H54 (cell line): Measurements from ENCODE around the gene PCSK4.
"Not testable (repeated sequence)": the region's sequence is repeated elsewhere in the genome, so short reads cannot be mapped to it uniquely, and the experiment has no call there.

Experiments used
- DNase-seq: peaks from one replicate; pipeline ENCODE4 v3.0.0; 2011; ENCODE audit warnings: low spot score, mixed read lengths; ENCODE audit not compliant: insufficient read length
- FAIRE-seq: peaks from 3 replicates; lab custom pipeline; 2011; peaks lifted over from hg19 to GRCh38; lab: Jason Lieb, UNC
- POLR2A ChIP-seq: IDR thresholded peaks from 2 replicates; pipeline ENCODE4 v1.6.1; 2011; ENCODE audit warnings: low read depth, mild to moderate bottlenecking, low read length

The PCSK4 gene

GRCh38 chr19:1490311-1491113 lies at the start of gene PCSK4:
Gene PCSK4, minus strand, starts transcription at chr19:1490350. Its CDS starts 4 bp downstream, at chr19:1490346.
- DNase-seq, result peak; percentile 97
- TF ChIP-seq POLR2A, result peak; percentile 32; the same call in 1 of the 2 replicates

DNA sequence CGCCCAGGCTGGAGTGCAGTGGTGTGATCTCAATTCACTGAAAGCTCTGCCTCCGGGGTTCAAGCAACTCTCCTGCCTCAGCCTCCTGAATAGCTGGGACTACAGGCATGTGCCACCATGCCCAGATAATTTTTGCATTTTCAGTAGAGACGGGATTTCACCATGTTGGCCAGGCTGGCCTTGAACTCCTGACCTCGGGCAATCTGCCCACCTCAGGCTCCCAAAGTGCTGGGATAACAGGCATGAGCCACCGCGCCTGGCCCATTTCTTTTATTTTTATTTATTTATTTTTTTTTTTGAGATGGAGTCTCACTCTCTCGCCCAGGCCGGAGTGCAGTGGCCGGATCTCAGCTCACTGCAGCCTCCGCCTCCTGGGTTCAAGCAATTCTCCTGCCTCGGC lies 49.6 kb upstream of the PCSK4 start:
- not testable (repeated sequence) for DNase-seq, FAIRE-seq

More at GRCh38 chr19:1490311-1491113, at the start of gene PCSK4:
- peak; percentile 84 for FAIRE-seq

- FAIRE-seq (no peak), DNase-seq (no peak)
- no peak for TF ChIP-seq POLR2A
These were observed 48.8 kb upstream of the PCSK4 start for GRCh38 chr19:1538978-1539377.

DNA sequence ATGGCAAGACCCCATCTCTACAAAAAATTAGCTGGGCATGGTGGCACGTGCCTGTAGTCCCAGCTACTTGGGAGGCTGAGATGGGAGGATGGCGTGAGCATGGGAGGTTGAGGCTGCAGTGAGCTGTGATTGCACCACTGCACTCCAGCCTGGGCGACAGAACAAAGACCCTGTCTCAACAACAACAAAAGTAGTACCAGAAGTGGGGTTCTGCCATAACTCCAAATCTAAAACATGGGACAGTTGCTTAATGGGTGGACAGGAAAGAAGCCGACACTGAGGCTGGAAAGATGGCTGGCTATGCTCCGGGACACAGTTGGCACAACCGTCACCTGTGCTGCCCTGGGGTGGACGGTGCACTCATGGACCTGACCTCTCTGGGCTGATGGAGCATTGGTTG lies 45.5 kb upstream of the PCSK4 start:
- not testable (repeated sequence) for DNase-seq, FAIRE-seq

- TF ChIP-seq POLR2A, result no peak
- DNase-seq (no peak), FAIRE-seq (no peak)
These were observed 44.8 kb upstream of the PCSK4 start for GRCh38 chr19:1534972-1535371.

- no peak for TF ChIP-seq POLR2A
- FAIRE-seq (no peak), DNase-seq (no peak)
These were observed 43.5 kb upstream of the PCSK4 start for GRCh38 chr19:1533510-1534150.

GRCh38 chr19:1532003-1532402 lies 41.9 kb upstream of the PCSK4 start:
- FAIRE-seq, result no peak
- TF ChIP-seq POLR2A, result no peak

GRCh38 chr19:1531587-1531986 lies 41.4 kb upstream of the PCSK4 start:
- TF ChIP-seq POLR2A, result no peak
- DNase-seq, result no peak
- FAIRE-seq, result no peak

More at GRCh38 chr19:1532003-1532402, 41.9 kb upstream of the PCSK4 start:
- no peak for DNase-seq

DNA sequence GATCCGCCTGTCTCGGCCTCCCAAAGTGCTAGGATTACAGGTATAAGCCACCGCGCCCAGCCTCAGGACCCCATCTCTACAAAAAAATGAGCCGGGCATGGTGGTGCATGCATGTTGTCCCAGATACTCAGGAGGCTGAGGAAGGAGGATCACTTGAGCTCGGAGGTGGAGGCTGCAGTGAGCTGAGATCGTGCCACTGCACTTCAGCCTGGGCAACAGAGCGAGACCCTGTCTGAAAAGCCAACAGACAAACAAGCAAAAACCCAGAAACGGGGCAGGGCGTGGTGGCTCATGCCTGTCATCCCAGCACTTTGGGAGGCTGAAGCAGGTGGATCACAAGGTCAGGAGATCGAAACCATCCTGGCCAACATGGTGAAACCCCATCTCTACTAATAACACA lies 40.7 kb upstream of the PCSK4 start:
- DNase-seq, FAIRE-seq: not testable (repeated sequence)

- FAIRE-seq, result no peak
- no peak for DNase-seq
- TF ChIP-seq POLR2A, result no peak
These were observed 39.3 kb upstream of the PCSK4 start for GRCh38 chr19:1529430-1529816.

DNA sequence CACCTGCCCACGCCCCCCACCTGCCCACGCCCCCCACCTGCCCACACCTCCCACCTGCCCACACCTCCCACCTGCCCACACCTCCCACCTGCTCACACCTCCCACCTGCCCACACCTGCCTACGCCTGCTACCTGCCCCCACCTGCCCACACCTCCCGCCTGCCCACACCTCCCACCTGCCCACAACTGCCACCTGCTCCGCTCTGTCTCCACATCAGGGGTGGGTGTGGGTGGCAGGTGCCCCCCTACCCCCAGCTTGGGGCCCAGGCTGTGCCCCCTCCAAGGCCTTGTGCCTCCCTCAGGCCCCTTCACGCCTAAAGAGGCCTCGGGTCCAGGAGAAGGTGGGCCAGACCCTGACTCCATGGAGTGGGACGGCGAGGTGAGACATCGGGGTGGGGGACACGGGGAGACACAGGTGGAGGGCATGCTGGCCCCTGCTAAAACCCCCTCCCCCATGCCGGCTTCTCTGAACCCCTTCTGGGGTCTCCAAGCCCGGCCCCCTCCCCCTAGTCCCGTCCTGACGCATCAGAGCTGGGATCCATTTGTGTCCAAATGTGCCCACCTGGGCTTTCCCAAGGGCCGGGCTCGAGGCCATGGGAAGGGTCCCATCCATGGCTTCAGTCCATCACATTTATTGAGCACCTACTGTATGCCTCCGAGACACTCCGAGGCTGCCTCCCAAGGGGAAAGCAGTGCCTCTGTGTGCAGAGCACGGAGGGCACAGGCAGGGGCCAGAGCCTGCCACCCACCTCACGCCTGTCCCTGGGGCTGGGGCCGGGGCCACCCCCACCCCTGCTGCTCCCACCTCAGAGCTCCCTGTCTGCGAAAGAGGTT lies 38.7 kb upstream of the PCSK4 start:
- FAIRE-seq (no peak), DNase-seq (no peak)
- no peak for TF ChIP-seq POLR2A

- TF ChIP-seq POLR2A, result no peak
- FAIRE-seq (no peak), DNase-seq (no peak)
These were observed 37.6 kb upstream of the PCSK4 start for GRCh38 chr19:1527650-1528309.

DNA sequence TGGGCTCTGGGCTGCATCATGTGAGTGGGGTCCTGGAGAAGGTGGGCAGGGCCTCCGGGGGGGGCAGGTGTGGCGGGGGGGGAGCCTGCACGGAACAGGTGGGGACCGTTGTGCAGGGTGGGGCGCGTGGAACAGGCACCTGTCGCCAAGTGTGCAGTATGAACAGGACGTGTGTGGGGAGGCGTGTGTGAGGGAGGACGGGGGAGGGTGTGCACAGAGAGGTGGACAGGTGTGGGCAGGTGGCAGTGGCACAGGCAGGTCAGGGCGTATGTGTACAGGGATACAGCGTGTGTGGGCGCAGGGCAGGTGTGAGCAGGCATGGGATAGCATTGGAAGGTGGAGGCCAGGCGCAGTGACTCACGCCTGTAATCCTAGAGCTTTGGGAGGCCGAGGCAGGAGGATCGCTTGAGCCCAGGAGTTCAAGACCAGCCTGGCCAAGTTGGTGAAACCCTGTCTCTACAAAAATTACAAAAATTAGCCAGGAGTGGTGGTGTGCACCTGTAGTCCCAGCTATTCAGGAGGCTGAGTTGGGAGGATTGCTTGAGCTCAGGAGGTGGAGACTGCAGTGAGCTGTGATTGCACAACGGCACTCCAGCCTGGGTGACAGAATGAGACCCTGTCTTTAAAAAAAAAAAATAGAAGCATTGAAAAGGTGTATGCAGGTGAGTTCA lies 37.0 kb upstream of the PCSK4 start:
- FAIRE-seq (no peak), DNase-seq (no peak)
- no peak for TF ChIP-seq POLR2A
